ENCODE data around the gene MED12L.

GRCh38 chr3:151196434-151196833 lies 111.0 kb downstream of the MED12L start:
- TF ChIP-seq CTCF (IDR thresholded peaks at IDR 0.05; ENCODE audit: low read length), result no peak
- no peak for TF ChIP-seq EZH2phosphoT487 (IDR thresholded peaks at IDR 0.05; ENCODE audit: low read length)
- TF ChIP-seq EZH2 (optimal IDR thresholded peaks at IDR 0.05; ENCODE audit: low read depth, low read length), result no peak
